Adrenal gland (tissue), 12 donors: ENCODE measurements around the gene NCKAP5. TPM values are rescaled to one million over a fixed set of nuclear protein-coding genes. Genes with fewer than 3 reads are reported as not detected.

Source experiments
- DNase-seq, 7 donors: peaks; one replicate each; pipeline ENCODE4 v3.0.0-alpha.2; 2019 to 2020
- H3K27ac ChIP-seq, 5 donors: fragments of 200-600 bp; sonication (generic) in 4 of 5; 1 replicate in 3 of 5; 2 replicates in 2 of 5; pipeline versions ENCODE4 v1.5.1 to v1.8.0; 2016 to 2020; ENCODE audit warnings: mild to moderate bottlenecking in 1 of 5
- H3K27me3 ChIP-seq: fragments of 200-600 bp; 2 replicates; pipeline ENCODE4 v1.8.0; 2021
- H3K36me3 ChIP-seq, 2 donors: fragments of 200-600 bp; replicated peaks in 1 of 2; 1 replicate in 1 of 2; 2 replicates in 1 of 2; pipeline versions ENCODE4 v1.5.1 to v1.8.0; 2018 to 2022
- H3K4me1 ChIP-seq, 2 donors: fragments of 200-600 bp; replicated peaks in 1 of 2; 1 replicate in 1 of 2; 2 replicates in 1 of 2; pipeline versions ENCODE4 v1.5.1 to v1.8.0; 2018 to 2021
- H3K4me3 ChIP-seq, 4 donors: fragments of 200-600 bp; sonication (generic) in 3 of 4; one replicate each; pipeline ENCODE4 v1.5.1; 2016 to 2018
- H3K9me3 ChIP-seq, 3 donors: fragments of 200-600 bp; sonication (generic) in 1 of 3; replicated peaks in 1 of 3; 1 replicate in 2 of 3; 2 replicates in 1 of 3; pipeline versions ENCODE4 v1.5.1 to v1.8.0; 2016 to 2021
- POLR2A ChIP-seq, 2 donors: fragments of 450-650 bp; IDR thresholded peaks; one replicate each; pipeline ENCODE4 v1.6.1; 2017; ENCODE audit warnings: antibody characterized with exemption in 2 of 2, mild to moderate bottlenecking in 2 of 2, moderate library complexity in 1 of 2
- WGBS, 4 donors: extraction: QIAGEN DNeasy Blood & Tissue Kit in 2 of 4; methylation state at CpG; one replicate each; pipeline versions ENCODE4 v1.1.5 to v1.1.7; 2013 to 2017; 5-methylcytosine and 5-hydroxymethylcytosine counted together
- intact Hi-C, 2 donors: fragments of 100-400 bp; cut with DNase I; formaldehyde crosslinking; loops; one replicate each; pipeline versions ENCODE4 v1.14.1 to v1.15.0; 2022 to 2023
- polyA plus RNA-seq, 3 donors: library from polyadenylated mRNA; stranded (reverse); fragments of 200-250 nt in 2 of 3; fragments of 350-450 nt in 1 of 3; fragmentation: Illumina TruSeq in 1 of 3; extraction: RNeasy Lipid Tissue Mini Kit (QIAGEN cat#74804) in 1 of 3; gene quantifications; one replicate each; pipeline ENCODE4 v1.2.3, GENCODE V29; 2013 to 2014
- total RNA-seq, 9 donors: library from RNA; depleted of rRNA in 4 of 9; stranded (reverse); fragments of >200 nt in 4 of 9; fragments of 120-200 nt in 1 of 9; fragmentation: NEBNext Ultra II Directional in 1 of 9; extraction: Animal tissue kit (Norgen Biotek cat#: 25700) in 1 of 9; gene quantifications; one replicate each; pipeline versions ENCODE4 v1.1.0 to v1.2.4, GENCODE V29; 2013 to 2023
- TF ChIP-seq, protein P1 (sequence below), 6 experiments: fragments of 450-650 bp in 4 of 6; fragments of 200-600 bp in 2 of 6; sonication (generic) in 1 of 6; IDR thresholded peaks; 1 replicate in 5 of 6; 2 replicates in 1 of 6; pipeline versions ENCODE4 v1.5.1 to v1.8.0; 2016 to 2021; ENCODE audit warnings: antibody characterized with exemption in 6 of 6, mild to moderate bottlenecking in 2 of 6, moderate library complexity in 1 of 6
- donor health status: healthy with polysubstance abuse.
- donor health status: Bipolar disorder and iron deficiency.
- donor health status: DM: yes; HTN: yes; CAD: no.
- donor health status: DM: no; HTN: no; CAD: no.
- donor health status: DM: no; HTN: no; CAD: no.
- donor health status: DM: yes; HTN: yes; CAD: no.

The NCKAP5 gene
- total and polyA plus RNA-seq, 12 donors: 0.06 to 3.1 (median 1.1) TPM

DNA sequence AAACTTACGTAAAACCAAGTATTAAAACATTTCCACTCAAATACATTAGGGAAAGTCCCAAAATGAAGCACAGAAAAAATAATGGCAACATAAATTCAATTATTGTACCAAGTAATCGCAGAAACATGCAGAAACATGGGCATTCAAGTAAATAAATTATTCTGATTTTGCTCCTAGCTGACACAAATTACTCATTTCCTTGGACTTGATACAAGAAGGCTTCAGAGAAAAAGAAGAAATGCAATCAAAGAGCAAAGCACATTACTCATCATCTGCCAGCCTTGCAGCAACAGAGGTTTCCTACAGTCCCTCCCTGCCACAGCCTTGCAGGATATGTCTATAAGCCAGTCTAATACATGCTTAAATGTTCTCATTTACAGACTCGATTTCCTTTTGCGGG is 458.5 kb downstream of the NCKAP5 start:
- no peak for TF ChIP-seq POLR2A (IDR thresholded peaks at IDR 0.05)
- TF ChIP-seq, protein P1, sequence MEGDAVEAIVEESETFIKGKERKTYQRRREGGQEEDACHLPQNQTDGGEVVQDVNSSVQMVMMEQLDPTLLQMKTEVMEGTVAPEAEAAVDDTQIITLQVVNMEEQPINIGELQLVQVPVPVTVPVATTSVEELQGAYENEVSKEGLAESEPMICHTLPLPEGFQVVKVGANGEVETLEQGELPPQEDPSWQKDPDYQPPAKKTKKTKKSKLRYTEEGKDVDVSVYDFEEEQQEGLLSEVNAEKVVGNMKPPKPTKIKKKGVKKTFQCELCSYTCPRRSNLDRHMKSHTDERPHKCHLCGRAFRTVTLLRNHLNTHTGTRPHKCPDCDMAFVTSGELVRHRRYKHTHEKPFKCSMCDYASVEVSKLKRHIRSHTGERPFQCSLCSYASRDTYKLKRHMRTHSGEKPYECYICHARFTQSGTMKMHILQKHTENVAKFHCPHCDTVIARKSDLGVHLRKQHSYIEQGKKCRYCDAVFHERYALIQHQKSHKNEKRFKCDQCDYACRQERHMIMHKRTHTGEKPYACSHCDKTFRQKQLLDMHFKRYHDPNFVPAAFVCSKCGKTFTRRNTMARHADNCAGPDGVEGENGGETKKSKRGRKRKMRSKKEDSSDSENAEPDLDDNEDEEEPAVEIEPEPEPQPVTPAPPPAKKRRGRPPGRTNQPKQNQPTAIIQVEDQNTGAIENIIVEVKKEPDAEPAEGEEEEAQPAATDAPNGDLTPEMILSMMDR (IDR thresholded peaks at IDR 0.05): no peak

DNA sequence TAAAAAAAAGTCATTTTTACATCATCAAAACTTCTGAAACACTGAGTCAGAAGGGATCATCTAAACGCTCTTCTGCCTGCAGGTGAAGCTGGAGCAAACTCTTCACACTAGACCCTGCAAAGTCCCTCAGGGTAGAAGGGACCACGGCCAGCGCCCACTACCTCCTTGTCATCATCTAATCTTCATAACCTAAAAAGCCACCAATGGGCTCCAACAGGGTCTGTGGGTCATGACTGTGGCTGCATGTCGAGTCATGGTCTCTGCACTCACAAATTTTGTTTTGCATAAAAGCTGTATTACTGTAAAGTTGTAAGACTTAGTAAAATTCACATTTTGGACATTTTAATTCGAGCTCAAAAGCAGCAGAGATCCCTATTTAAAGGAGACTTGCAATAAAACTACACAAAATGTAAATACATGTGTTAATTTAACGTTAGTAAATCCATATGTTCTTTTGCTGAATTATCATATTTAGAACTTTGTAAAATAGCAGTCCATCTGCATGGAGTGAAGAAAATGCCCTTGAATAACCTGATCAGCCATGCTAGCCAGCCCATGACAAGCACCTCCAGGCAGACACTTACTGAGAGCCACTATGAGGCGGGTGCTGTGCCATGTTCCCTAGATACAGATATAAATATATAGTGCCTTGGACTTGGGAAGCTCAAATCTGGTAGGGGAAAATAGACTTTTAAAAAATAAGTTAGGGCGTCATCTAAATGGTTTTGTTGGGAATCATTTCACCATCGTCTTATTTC is 461.0 kb downstream of the NCKAP5 start:
- no peak overlapping the region for H3K27ac ChIP-seq
- H3K27me3 ChIP-seq: no peaks in the 10 kb centered on the region
- WGBS, 4 donors: 76 to 82% (median 81%) methylated on average over 9 of the region's 9 CpGs
- H3K4me3 ChIP-seq: no peak overlapping the region
- TF ChIP-seq, protein P1 (IDR thresholded peaks at IDR 0.05): no peak
- TF ChIP-seq POLR2A (IDR thresholded peaks at IDR 0.05): no peak
- intact Hi-C loops: no loop called here
- no peaks in the 10 kb centered on the region for H3K36me3 ChIP-seq
- no peak for DNase-seq
- no peaks in the 10 kb centered on the region for H3K9me3 ChIP-seq
- no peaks in the 10 kb centered on the region for H3K4me1 ChIP-seq

More for the DNA sequence above, 458.5 kb downstream of the NCKAP5 start:
- no peaks in the 10 kb centered on the region for H3K27me3 ChIP-seq
- 57 to 69% (median 68%) methylated on average over 4 of the region's 4 CpGs for WGBS, 4 donors
- no peaks in the 10 kb centered on the region for H3K4me1 ChIP-seq
- intact Hi-C loops: no loop called here
- no peaks in the 10 kb centered on the region for H3K36me3 ChIP-seq
- peak in 1 of 7 donors; percentile 20 for DNase-seq
- H3K9me3 ChIP-seq: no peaks in the 10 kb centered on the region
- H3K27ac ChIP-seq: no peak overlapping the region
- H3K4me3 ChIP-seq: no peak overlapping the region

DNA sequence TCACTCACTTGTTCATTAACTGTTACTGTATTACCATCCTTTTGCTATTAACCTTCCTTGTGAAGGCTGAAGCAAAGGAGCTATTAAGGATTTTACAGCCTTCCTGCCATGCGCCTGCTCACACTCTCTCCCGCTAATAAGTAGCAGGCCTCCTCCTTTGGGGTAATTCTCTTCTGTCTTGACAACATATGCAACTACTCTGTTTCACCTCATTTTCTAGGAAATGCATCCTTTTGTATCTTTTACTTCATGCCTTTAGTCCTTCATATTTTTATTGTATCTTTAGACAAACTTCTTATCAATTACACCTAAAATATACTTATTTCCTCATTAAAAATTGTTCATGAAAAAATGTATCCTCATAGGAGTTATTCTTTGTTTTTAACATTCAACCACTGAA is 463.4 kb downstream of the NCKAP5 start:
- no peak overlapping the region for H3K4me3 ChIP-seq
- no peaks in the 10 kb centered on the region for H3K4me1 ChIP-seq
- no peaks in the 10 kb centered on the region for H3K27me3 ChIP-seq
- TF ChIP-seq POLR2A (IDR thresholded peaks at IDR 0.05): no peak
- TF ChIP-seq, protein P1 (IDR thresholded peaks at IDR 0.05): no peak
- no peaks in the 10 kb centered on the region for H3K36me3 ChIP-seq
- 54 to 85% (median 74%) methylated on average over 2 of the region's 2 CpGs for WGBS, 4 donors
- no peaks in the 10 kb centered on the region for H3K9me3 ChIP-seq
- DNase-seq: no peak
- intact Hi-C loops: no loop called here
- no peak overlapping the region for H3K27ac ChIP-seq

DNA sequence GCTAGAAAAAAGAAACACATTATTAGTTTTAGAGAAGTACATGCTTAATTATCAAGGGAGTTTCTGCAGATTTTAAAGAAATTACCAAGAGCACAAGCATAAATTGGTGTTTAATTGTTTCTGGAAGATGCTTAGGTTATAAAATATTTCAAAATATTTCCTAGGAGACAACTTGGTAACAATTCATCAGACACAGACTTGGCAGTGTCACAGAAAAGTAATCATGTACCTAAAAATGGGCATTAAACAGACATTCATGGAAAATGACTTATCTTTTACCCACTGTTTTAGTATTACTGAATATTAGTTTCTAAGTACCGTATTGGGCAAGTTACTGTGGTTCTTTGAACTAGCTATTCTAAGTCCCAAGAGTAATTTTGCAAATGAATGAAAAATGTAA is 469.5 kb downstream of the NCKAP5 start:
- intact Hi-C loops: no loop called here
- no peaks in the 10 kb centered on the region for H3K36me3 ChIP-seq
- no peaks in the 10 kb centered on the region for H3K4me1 ChIP-seq
- no peaks in the 10 kb centered on the region for H3K27me3 ChIP-seq
- H3K4me3 ChIP-seq: no peak overlapping the region
- H3K9me3 ChIP-seq: no peaks in the 10 kb centered on the region
- WGBS, 4 donors: 82 to 89% (median 84%) methylated on average over 1 of the region's 1 CpG
- no peak for DNase-seq
- no peak overlapping the region for H3K27ac ChIP-seq
- TF ChIP-seq, protein P1 (IDR thresholded peaks at IDR 0.05): no peak
- no peak for TF ChIP-seq POLR2A (IDR thresholded peaks at IDR 0.05)
